Uterus (tissue), 4 donors: Measurements from ENCODE around the gene ALDH4A1. TPM values are rescaled to one million over a fixed set of nuclear protein-coding genes. Genes with fewer than 3 reads are reported as not detected.
"Not testable (repeated sequence)": the region's sequence is repeated elsewhere in the genome, so short reads cannot be mapped to it uniquely, and the experiment has no call there.

Source experiments
- DNase-seq, 2 donors: peaks; one replicate each; pipeline ENCODE4 v3.0.0-alpha.2; 2019 to 2020
- H3K27ac ChIP-seq, 2 donors: fragments of 200-600 bp; sonication (generic); 1 replicate in 1 of 2; 2 replicates in 1 of 2; pipeline ENCODE4 v1.5.1; 2016 to 2018
- H3K27me3 ChIP-seq, 2 donors: fragments of 200-600 bp; sonication (generic); one replicate each; pipeline ENCODE4 v1.5.1; 2018 to 2019; ENCODE audit warnings: control low read depth in 1 of 2
- H3K36me3 ChIP-seq, 2 donors: fragments of 200-600 bp; sonication (generic); one replicate each; pipeline ENCODE4 v1.5.1; 2019; ENCODE audit warnings: control low read depth in 1 of 2
- H3K4me1 ChIP-seq, 2 donors: fragments of 200-600 bp; sonication (generic); one replicate each; pipeline ENCODE4 v1.5.1; 2018 to 2019; ENCODE audit warnings: control low read depth in 1 of 2
- H3K4me3 ChIP-seq, 2 donors: fragments of 200-600 bp; sonication (generic); 1 replicate in 1 of 2; 2 replicates in 1 of 2; pipeline ENCODE4 v1.5.1; 2018 to 2019; ENCODE audit warnings: mild to moderate bottlenecking in 1 of 2
- H3K9me3 ChIP-seq, 2 donors: fragments of 200-600 bp; sonication (generic); one replicate each; pipeline ENCODE4 v1.5.1; 2019; ENCODE audit warnings: control low read depth in 1 of 2
- CTCF ChIP-seq, 4 experiments: fragments of 200-600 bp in 2 of 4; fragments of 450-650 bp in 2 of 4; sonication (generic) in 2 of 4; IDR thresholded peaks; one replicate each; pipeline ENCODE4 v1.5.1; 2016 to 2019; ENCODE audit warnings: antibody characterized with exemption in 4 of 4, mild to moderate bottlenecking in 2 of 4, moderate library complexity in 1 of 4
- POLR2A ChIP-seq, 2 donors: fragments of 450-650 bp; IDR thresholded peaks; one replicate each; pipeline ENCODE4 v1.6.1; 2016; ENCODE audit warnings: antibody characterized with exemption in 2 of 2, mild to moderate bottlenecking in 1 of 2, moderate library complexity in 1 of 2
- intact Hi-C: fragments of 100-400 bp; cut with DNase I; formaldehyde crosslinking; loops from one replicate; pipeline ENCODE4 v1.15.1; 2023; ENCODE audit warnings: low total_unique reads
- total RNA-seq, 4 donors: library from RNA; depleted of rRNA in 3 of 4; stranded (reverse); fragments of >200 nt in 3 of 4; gene quantifications; one replicate each; pipeline versions ENCODE4 v1.1.0 to v1.2.4, GENCODE V29; 2014 to 2023
- donor health status: DM: yes; HTN: yes; CAD: no.

ALDH4A1 gene
- total RNA-seq, 4 donors from 2014 or later = 2.6 to 18.5 (median 10.3) TPM

DNA sequence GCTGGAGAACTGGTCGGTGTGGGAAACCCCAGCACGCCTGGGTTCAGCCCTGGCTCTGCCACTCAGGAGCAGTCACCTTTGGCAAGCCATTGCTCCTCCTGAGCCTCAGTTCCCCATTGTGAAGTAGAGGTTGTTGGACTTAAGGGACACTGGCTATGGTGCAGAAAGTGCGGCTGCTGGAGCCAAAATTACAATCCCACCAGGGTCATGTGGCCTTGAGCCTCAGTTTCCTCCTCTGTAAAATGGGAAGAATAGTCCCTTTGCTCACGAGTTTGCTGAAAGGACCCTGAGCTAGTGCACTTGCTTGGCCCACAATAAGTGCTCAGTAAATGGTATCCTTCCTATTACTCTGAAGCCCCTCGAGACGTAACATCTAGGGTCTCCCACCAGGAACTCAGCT, 28.3 kb downstream of the ALDH4A1 start:
- H3K4me3 ChIP-seq = no peak overlapping the region
- DNase-seq = no peak
- no peaks in the 10 kb centered on the region for H3K36me3 ChIP-seq
- H3K27me3 ChIP-seq = no peaks in the 10 kb centered on the region
- H3K4me1 ChIP-seq = no peaks in the 10 kb centered on the region
- intact Hi-C loops = no loop called here
- no peak for TF ChIP-seq POLR2A (IDR thresholded peaks at IDR 0.05)
- TF ChIP-seq CTCF (IDR thresholded peaks at IDR 0.05) = no peak
- no peaks in the 10 kb centered on the region for H3K9me3 ChIP-seq
- no peak overlapping the region for H3K27ac ChIP-seq

- H3K4me3 ChIP-seq = no peak overlapping the region
- H3K27ac ChIP-seq = no peak overlapping the region
- intact Hi-C loops = no loop called here
- H3K27me3 ChIP-seq = no peaks in the 10 kb centered on the region
- no peaks in the 10 kb centered on the region for H3K9me3 ChIP-seq
- DNase-seq = no peak
- H3K4me1 ChIP-seq = no peaks in the 10 kb centered on the region
- TF ChIP-seq CTCF (IDR thresholded peaks at IDR 0.05) = no peak
- TF ChIP-seq POLR2A (IDR thresholded peaks at IDR 0.05) = no peak
- no peaks in the 10 kb centered on the region for H3K36me3 ChIP-seq
These were observed 30.2 kb downstream of the ALDH4A1 start for GRCh38 chr1:18872071-18872611.

GRCh38 chr1:18871401-18872070, 30.8 kb downstream of the ALDH4A1 start:
- no peaks in the 10 kb centered on the region for H3K27me3 ChIP-seq
- no peak for DNase-seq
- H3K4me1 ChIP-seq = no peaks in the 10 kb centered on the region
- intact Hi-C loops = no loop called here
- H3K4me3 ChIP-seq = no peak overlapping the region
- TF ChIP-seq CTCF (IDR thresholded peaks at IDR 0.05) = no peak
- no peak for TF ChIP-seq POLR2A (IDR thresholded peaks at IDR 0.05)
- no peak overlapping the region for H3K27ac ChIP-seq
- no peaks in the 10 kb centered on the region for H3K36me3 ChIP-seq
- H3K9me3 ChIP-seq = no peaks in the 10 kb centered on the region

GRCh38 chr1:18870957-18871356, 31.4 kb downstream of the ALDH4A1 start:
- intact Hi-C loops = no loop called here
- H3K27ac ChIP-seq = no peak overlapping the region
- no peak for DNase-seq
- TF ChIP-seq CTCF (IDR thresholded peaks at IDR 0.05) = no peak
- no peak for TF ChIP-seq POLR2A (IDR thresholded peaks at IDR 0.05)
- no peak overlapping the region for H3K4me3 ChIP-seq
- H3K36me3 ChIP-seq = no peaks in the 10 kb centered on the region
- no peaks in the 10 kb centered on the region for H3K4me1 ChIP-seq
- H3K9me3 ChIP-seq = no peaks in the 10 kb centered on the region
- no peaks in the 10 kb centered on the region for H3K27me3 ChIP-seq

- DNase-seq, H3K4me1 ChIP-seq, H3K36me3 ChIP-seq, intact Hi-C loops, H3K27me3 ChIP-seq, H3K9me3 ChIP-seq, H3K4me3 ChIP-seq, H3K27ac ChIP-seq: not testable (repeated sequence)
These were observed 31.8 kb downstream of the ALDH4A1 start for GRCh38 chr1:18870595-18870865.
